ENCODE data around the gene ACTN1.

GRCh38 chr14:68884031-68885030 is 94.8 kb downstream of the ACTN1 start:
- no peak for TF ChIP-seq CTCF (IDR thresholded peaks at IDR 0.05)
- no peak for TF ChIP-seq POLR2AphosphoS5 (IDR thresholded peaks at IDR 0.05; ENCODE audit: insufficient read depth in 1 of 2, low read depth in 1 of 2)
- TF ChIP-seq POLR2A (IDR thresholded peaks at IDR 0.05) = no peak
